GM03348 (cell line): ENCODE measurements around the gene PKHD1.
A peak's percentile ranks its signal among the peaks of the same experiment; 100 is the strongest.

Experiments used
- DNase-seq: peaks from one replicate; pipeline ENCODE4 v3.0.0; 2012; ENCODE audit warnings: low spot score

Gene PKHD1

GRCh38 chr6:52045481-52045880 is 41.9 kb downstream of the PKHD1 start:
- DNase-seq = no peak

- DNase-seq = no peak
Observed at GRCh38 chr6:52045033-52045432, 42.4 kb downstream of the PKHD1 start.

- no peak for DNase-seq
Observed at GRCh38 chr6:52042141-52042885, 45.1 kb downstream of the PKHD1 start.

- no peak for DNase-seq
Observed at GRCh38 chr6:52041134-52041533, 46.3 kb downstream of the PKHD1 start.

GRCh38 chr6:52027699-52028098 is 59.7 kb downstream of the PKHD1 start:
- DNase-seq = no peak

- DNase-seq = no peak
Observed at GRCh38 chr6:52024451-52025068, 62.9 kb downstream of the PKHD1 start.

- no peak for DNase-seq
Observed at GRCh38 chr6:52022675-52023074, 64.7 kb downstream of the PKHD1 start.

- DNase-seq = peak; percentile 44
Observed at GRCh38 chr6:52020945-52021570, 66.4 kb downstream of the PKHD1 start.

- DNase-seq = no peak
Observed at GRCh38 chr6:52019881-52020280, 67.5 kb downstream of the PKHD1 start.

GRCh38 chr6:52019092-52019491 is 68.3 kb downstream of the PKHD1 start:
- DNase-seq = no peak

GRCh38 chr6:52016915-52017748 is 70.3 kb downstream of the PKHD1 start:
- no peak for DNase-seq

- DNase-seq = no peak
Observed at GRCh38 chr6:52015953-52016352, 71.5 kb downstream of the PKHD1 start.

GRCh38 chr6:52014391-52014790 is 73.0 kb downstream of the PKHD1 start:
- DNase-seq = no peak

- DNase-seq = no peak
Observed at GRCh38 chr6:52013035-52013434, 74.4 kb downstream of the PKHD1 start.

- DNase-seq = no peak
Observed at GRCh38 chr6:52012582-52012981, 74.8 kb downstream of the PKHD1 start.

- DNase-seq = no peak
Observed at GRCh38 chr6:52010806-52011205, 76.6 kb downstream of the PKHD1 start.

GRCh38 chr6:52010145-52010544 is 77.3 kb downstream of the PKHD1 start:
- no peak for DNase-seq

- no peak for DNase-seq
Observed at GRCh38 chr6:52009466-52010140, 77.8 kb downstream of the PKHD1 start.

- no peak for DNase-seq
Observed at GRCh38 chr6:52000064-52000463, 87.3 kb downstream of the PKHD1 start.

- no peak for DNase-seq
Observed at GRCh38 chr6:51996296-51996947, 91.0 kb downstream of the PKHD1 start.

- no peak for DNase-seq
Observed at GRCh38 chr6:51995214-51995755, 92.1 kb downstream of the PKHD1 start.
